WERI-Rb-1 (cell line): ENCODE data around the gene RAB30.
A peak's percentile ranks its signal among the peaks of the same experiment; 100 is the strongest.

Source experiments
- DNase-seq: peaks from one replicate; pipeline ENCODE4 v3.0.0-alpha.2; 2020
- H3K27ac ChIP-seq: fragments of 250-450 bp; sonication (Bioruptor Pico); 2 replicates; pipeline ENCODE4 v1.5.1; 2020; ENCODE audit warnings: mild to moderate bottlenecking, moderate library complexity
- H3K27me3 ChIP-seq: fragments of 250-450 bp; sonication (Bioruptor Pico); 2 replicates; pipeline ENCODE4 v1.5.1; 2021; ENCODE audit warnings: mild to moderate bottlenecking, low read depth, moderate library complexity; ENCODE audit not compliant: insufficient read depth, severe bottlenecking
- H3K36me3 ChIP-seq: fragments of 250-450 bp; sonication (Bioruptor Pico); 2 replicates; pipeline ENCODE4 v1.5.1; 2020; ENCODE audit warnings: mild to moderate bottlenecking, moderate library complexity
- H3K4me3 ChIP-seq: 2 replicates; pipeline ENCODE4 v1.5.1; 2011; ENCODE audit warnings: low read depth, mild to moderate bottlenecking, control low read depth, low read length
- H3K9me3 ChIP-seq: fragments of 250-450 bp; sonication (Bioruptor Pico); 2 replicates; pipeline ENCODE4 v1.5.1; 2021; ENCODE audit warnings: mild to moderate bottlenecking, moderate library complexity; ENCODE audit not compliant: severe bottlenecking
- CTCF ChIP-seq: IDR thresholded peaks from 2 replicates; pipeline ENCODE4 v1.5.1; 2011; ENCODE audit warnings: low read depth, mild to moderate bottlenecking, control low read depth, inconsistent platforms, low read length

The RAB30 gene

GRCh38 chr11:82995754-82996398 lies 75.8 kb downstream of the RAB30 start:
- DNase-seq: no peak
- no peak overlapping the region for H3K27ac ChIP-seq

GRCh38 chr11:82995235-82995634 lies 76.5 kb downstream of the RAB30 start:
- no peak overlapping the region for H3K27ac ChIP-seq

More at GRCh38 chr11:82995754-82996398, 75.8 kb downstream of the RAB30 start:
- H3K27me3 ChIP-seq: no peaks in the 10 kb centered on the region
- TF ChIP-seq CTCF: no peak
- H3K36me3 ChIP-seq: no peaks in the 10 kb centered on the region; the same call in none of the 2 replicates
- H3K4me3 ChIP-seq: no peak overlapping the region
- H3K9me3 ChIP-seq: no peaks in the 10 kb centered on the region

GRCh38 chr11:82994604-82995230 lies 77.0 kb downstream of the RAB30 start:
- no peak for DNase-seq
- TF ChIP-seq CTCF: no peak
- Histone ChIP-seq H3K4me3 (no peak overlapping the region), H3K9me3 (no peaks in the 10 kb centered on the region), H3K27ac (no peak overlapping the region), H3K27me3 (no peaks in the 10 kb centered on the region), H3K36me3 (no peaks in the 10 kb centered on the region; the same call in none of the 2 replicates)

More at GRCh38 chr11:82995235-82995634, 76.5 kb downstream of the RAB30 start:
- H3K36me3 ChIP-seq: no peaks in the 10 kb centered on the region; the same call in none of the 2 replicates
- no peak for DNase-seq
- no peaks in the 10 kb centered on the region for H3K9me3 ChIP-seq
- no peak overlapping the region for H3K4me3 ChIP-seq
- no peak for TF ChIP-seq CTCF
- no peaks in the 10 kb centered on the region for H3K27me3 ChIP-seq

GRCh38 chr11:82992223-82992622 lies 79.5 kb downstream of the RAB30 start:
- H3K27ac ChIP-seq: no peak overlapping the region
- TF ChIP-seq CTCF: no peak
- H3K36me3 ChIP-seq: no peaks in the 10 kb centered on the region; the same call in none of the 2 replicates
- no peaks in the 10 kb centered on the region for H3K9me3 ChIP-seq
- DNase-seq: no peak
- no peaks in the 10 kb centered on the region for H3K27me3 ChIP-seq
- no peak overlapping the region for H3K4me3 ChIP-seq

- peak; percentile 36; the same call in 1 of the 2 replicates for TF ChIP-seq CTCF
- Histone ChIP-seq H3K4me3 (no peak overlapping the region), H3K27me3 (no peaks in the 10 kb centered on the region), H3K36me3 (peaks cover 4% of the 10 kb centered on the region), H3K9me3 (no peaks in the 10 kb centered on the region), H3K27ac (peak overlapping the region; percentile 68)
- DNase-seq: no peak
Observed at GRCh38 chr11:82989628-82990404, 81.9 kb downstream of the RAB30 start.
